Loucy (cell line): ENCODE data around the gene OAF.

Experiments
- EZH2phosphoT487 ChIP-seq: fragments of 200-600 bp; IDR thresholded peaks from 2 replicates; pipeline ENCODE4 v1.6.1; 2018; ENCODE audit warnings: antibody characterized with exemption, mild to moderate bottlenecking, moderate library complexity, borderline replicate concordance
- TF ChIP-seq, protein P1 (sequence below): fragments of 200-600 bp; sonication (generic); conservative IDR thresholded peaks from 2 replicates; pipeline ENCODE4 v1.5.1; 2014; ENCODE audit warnings: mild to moderate bottlenecking, antibody characterized with exemption, low read length

DNA sequence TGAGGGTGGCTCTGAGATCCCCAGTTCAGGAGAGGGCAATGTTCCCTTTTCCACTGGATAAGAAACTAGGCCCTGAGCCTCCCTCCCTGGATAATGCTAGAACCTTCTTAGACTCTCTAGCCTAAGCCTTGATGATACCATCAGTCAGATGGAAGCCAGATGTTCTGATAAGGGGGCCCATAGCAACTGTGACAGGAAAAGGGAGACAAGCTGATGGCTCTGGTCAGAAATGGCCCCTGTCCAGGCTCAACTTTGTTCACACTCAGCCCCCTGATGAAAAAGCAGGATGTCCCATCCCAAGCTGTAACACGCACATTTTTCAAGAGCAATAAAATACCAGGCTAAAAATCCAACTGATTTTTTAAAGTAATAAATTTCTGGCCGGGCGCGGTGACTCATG lies 7.2 kb upstream of the OAF start:
- TF ChIP-seq, protein P1, sequence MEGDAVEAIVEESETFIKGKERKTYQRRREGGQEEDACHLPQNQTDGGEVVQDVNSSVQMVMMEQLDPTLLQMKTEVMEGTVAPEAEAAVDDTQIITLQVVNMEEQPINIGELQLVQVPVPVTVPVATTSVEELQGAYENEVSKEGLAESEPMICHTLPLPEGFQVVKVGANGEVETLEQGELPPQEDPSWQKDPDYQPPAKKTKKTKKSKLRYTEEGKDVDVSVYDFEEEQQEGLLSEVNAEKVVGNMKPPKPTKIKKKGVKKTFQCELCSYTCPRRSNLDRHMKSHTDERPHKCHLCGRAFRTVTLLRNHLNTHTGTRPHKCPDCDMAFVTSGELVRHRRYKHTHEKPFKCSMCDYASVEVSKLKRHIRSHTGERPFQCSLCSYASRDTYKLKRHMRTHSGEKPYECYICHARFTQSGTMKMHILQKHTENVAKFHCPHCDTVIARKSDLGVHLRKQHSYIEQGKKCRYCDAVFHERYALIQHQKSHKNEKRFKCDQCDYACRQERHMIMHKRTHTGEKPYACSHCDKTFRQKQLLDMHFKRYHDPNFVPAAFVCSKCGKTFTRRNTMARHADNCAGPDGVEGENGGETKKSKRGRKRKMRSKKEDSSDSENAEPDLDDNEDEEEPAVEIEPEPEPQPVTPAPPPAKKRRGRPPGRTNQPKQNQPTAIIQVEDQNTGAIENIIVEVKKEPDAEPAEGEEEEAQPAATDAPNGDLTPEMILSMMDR, result no peak
- TF ChIP-seq EZH2phosphoT487, result no peak
